ENCODE measurements around the gene MESD. TPM values are rescaled to one million over a fixed set of nuclear protein-coding genes. Genes with fewer than 3 reads are reported as not detected.

The MESD gene
- total and polyA plus RNA-seq, 2 donors: 17.7 to 24.8 TPM

Small RNA genes lying within 50 kb of the gene (small RNA-seq; reads per million reads assigned to genes)
- not detected for gene MIR4514

Other genes starting within 250 kb of the MESD start
- 1.3 TPM for gene CEMIP, start 210.4 kb downstream of the MESD start, total RNA-seq
- 0.25 TPM for gene CEMIP, start 210.4 kb downstream of the MESD start, polyA plus RNA-seq
- gene TLNRD1, start 11.1 kb upstream of the MESD start, total RNA-seq: 3.8 TPM
- 14.0 TPM for gene TLNRD1, start 11.1 kb upstream of the MESD start, polyA plus RNA-seq
- 0.90 TPM for gene CFAP161, start 144.5 kb upstream of the MESD start, total RNA-seq
- gene CFAP161, start 144.5 kb upstream of the MESD start, polyA plus RNA-seq: not detected
- 10.6 TPM for gene IL16, start 207.1 kb upstream of the MESD start, total RNA-seq
- 20.7 TPM for gene IL16, start 207.1 kb upstream of the MESD start, polyA plus RNA-seq

Measured in urinary bladder (tissue), 2 donors.